ENCODE results near the gene ARRB1. TPM values are rescaled to one million over a fixed set of nuclear protein-coding genes. Genes with fewer than 3 reads are reported as not detected.

The ARRB1 gene
- total RNA-seq, 5 donors from 2014 or later (not counting 1 experiment from before 2014, with no cell fraction given), result 37.2 to 57.3 (median 47.3) TPM

DNA sequence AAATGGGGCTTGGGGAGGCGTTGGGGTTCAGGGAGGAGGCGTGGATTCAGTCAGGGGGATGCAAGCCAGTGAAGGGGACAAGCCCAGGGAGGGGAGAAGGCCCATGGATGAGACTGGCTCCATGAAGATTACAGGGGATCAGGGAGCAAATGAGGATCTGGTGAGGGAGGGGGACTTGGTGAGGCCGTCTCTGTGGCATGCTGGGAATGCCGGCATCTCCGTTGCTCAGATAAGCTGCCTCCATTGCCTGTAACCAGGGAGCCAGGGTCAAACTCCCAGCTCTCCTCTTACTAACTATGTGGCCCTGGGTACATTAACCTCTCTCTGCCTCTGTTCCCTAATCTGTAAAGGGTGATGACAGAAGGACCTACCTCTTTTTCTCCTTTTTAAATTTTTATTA is 72.2 kb downstream of the ARRB1 start:
- Histone ChIP-seq H3K27me3 (replicated peaks in 1 of 2; ENCODE audit: control insufficient read depth in 2 of 2, extremely low read depth in 1 of 2, insufficient read depth in 2 of 2, low read length in 1 of 2) (no peaks in the 10 kb centered on the region), H3K4me1 (ENCODE audit: control insufficient read depth in 1 of 2, extremely low read depth in 1 of 2, insufficient read depth in 2 of 2, low read length in 2 of 2) (peaks cover 33 to 59% of the 10 kb centered on the region in 2 experiments), H3K27ac (ENCODE audit: low read length) (no peak overlapping the region), H3K36me3 (ENCODE audit: control insufficient read depth in 2 of 2, extremely low read depth in 1 of 2, insufficient read depth in 1 of 2, low read length in 1 of 2) (peaks cover 16 to 41% of the 10 kb centered on the region in 2 donors), H3K4me3 (ENCODE audit: control insufficient read depth in 1 of 2, extremely low read depth in 1 of 2, low read length in 1 of 2) (no peak overlapping the region), H3K9me3 (no peaks in the 10 kb centered on the region)
- CTCF ChIA-PET, result interaction anchor here (0.7 to 3.0 kb wide), 12 partner anchors 8 to 247 kb away, joined by 3 to 38 read pairs (median 5); partner anchors contain the start of gene GDPD5 (in 1 of the 2)
- Mint-ChIP-seq H3K4me3 (no peak overlapping the region), H3K27me3 (no peaks in the 10 kb centered on the region), H3K9me3 (no peaks in the 10 kb centered on the region), H3K4me1 (peaks cover 44 to 55% (median 52%) of the 10 kb centered on the region in 3 donors), H3K27ac (peak overlapping the region; percentile 99 to 100), H3K36me3 (peaks cover 21% of the 10 kb centered on the region)
- DNase-seq, result no peak
- no peak for ATAC-seq (replicated peaks in 1 of 4)
- POLR2A ChIA-PET, result no interaction called here
- WGBS (ENCODE audit: insufficient coverage), result 85% methylated on average over 2 of the region's 5 CpGs

DNA sequence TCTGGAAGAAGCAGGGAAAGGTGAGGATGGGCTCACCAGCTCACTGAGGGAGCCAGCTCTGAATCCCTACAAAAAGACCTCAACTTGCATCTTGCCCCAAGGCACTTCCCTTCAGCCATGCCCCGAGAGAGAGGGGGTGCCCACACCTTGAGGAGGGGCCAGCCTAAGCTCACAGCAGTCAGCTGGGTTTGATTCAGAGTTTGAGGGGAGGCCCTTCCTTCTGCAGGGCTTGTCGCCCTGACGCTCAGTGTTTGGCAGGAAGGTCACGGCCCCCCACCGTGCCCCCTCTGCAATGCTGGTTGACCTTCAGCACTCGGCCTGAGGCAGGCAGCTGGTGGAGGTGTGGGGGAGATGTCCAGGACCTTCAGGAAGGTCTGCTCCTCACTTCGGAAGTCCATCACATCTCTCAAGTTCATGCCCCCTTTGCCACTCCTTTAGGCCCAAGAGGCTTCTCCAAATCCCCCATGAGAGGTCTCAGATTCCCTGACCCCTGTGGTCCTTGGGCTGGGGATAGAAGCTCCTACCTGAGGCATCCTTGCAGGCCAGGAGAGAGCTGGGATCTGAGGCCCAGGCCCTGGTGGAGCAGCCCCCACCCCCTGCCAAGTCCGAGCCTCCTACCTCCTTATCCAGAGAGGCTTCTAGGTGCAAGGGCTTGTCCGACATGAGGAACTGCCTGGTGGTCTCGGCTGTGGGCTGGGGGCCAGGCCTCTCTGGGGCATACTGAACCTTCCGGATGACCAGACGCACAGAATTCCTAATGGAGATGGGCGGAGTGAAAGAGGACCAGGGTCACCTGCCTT is 73.3 kb downstream of the ARRB1 start:
- peaks cover 23% of the 10 kb centered on the region for H3K36me3 Mint-ChIP-seq

DNA sequence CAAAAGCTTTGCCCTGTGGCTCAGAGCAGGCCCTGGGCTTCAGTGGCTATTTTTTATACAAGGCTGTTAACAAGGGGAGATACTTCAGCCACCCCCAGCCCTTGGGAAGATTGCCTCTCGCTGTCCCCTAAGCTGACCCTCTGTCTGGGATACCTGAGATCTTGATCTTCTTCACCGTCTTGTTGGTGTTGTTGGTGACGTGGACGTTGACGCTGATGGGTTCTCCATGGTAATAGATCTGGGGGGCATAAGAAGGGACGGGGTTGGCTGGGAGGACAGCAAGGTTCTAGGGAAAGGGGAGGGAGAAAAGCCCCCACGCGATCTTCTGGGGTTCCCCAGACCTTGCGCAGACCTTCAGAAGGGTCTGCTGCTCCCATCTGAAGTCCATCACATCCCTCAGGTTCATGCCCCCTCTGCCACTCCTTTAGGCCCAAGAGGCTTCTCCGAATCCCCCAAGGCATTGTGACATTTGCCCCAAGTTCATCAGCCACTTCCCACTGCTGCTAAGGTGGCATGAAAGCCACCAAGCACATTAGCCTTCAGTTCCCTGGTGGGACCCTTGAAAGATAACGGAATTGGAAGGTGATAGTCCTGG is 74.2 kb downstream of the ARRB1 start:
- Mint-ChIP-seq H3K4me3 (peak overlapping the region in 1 of 3 donors; percentile 76), H3K27me3 (no peaks in the 10 kb centered on the region), H3K36me3 (peaks cover 26% of the 10 kb centered on the region), H3K27ac (peak overlapping the region; percentile 99 to 100), H3K9me3 (no peaks in the 10 kb centered on the region), H3K4me1 (peaks cover 56 to 71% (median 69%) of the 10 kb centered on the region in 3 donors)
- peak overlapping the region; percentile 89 for H3K27ac ChIP-seq (ENCODE audit: low read length)
- H3K9me3 ChIP-seq, result no peaks in the 10 kb centered on the region
- DNase-seq (peak in 1 of 35 experiments; percentile 11), ATAC-seq (replicated peaks in 1 of 4) (no peak)
- H3K27me3 ChIP-seq (replicated peaks in 1 of 2; ENCODE audit: control insufficient read depth in 2 of 2, extremely low read depth in 1 of 2, insufficient read depth in 2 of 2, low read length in 1 of 2), result no peaks in the 10 kb centered on the region
- no peak overlapping the region for H3K4me3 ChIP-seq (ENCODE audit: control insufficient read depth in 1 of 2, extremely low read depth in 1 of 2, low read length in 1 of 2)
- POLR2A ChIA-PET, result no interaction called here
- 98% methylated on average over 7 of the region's 11 CpGs for WGBS (ENCODE audit: insufficient coverage)
- CTCF ChIA-PET, result interaction anchor here (0.6 to 4.1 kb wide), 6 partner anchors 8 to 340 kb away, joined by 3 to 32 read pairs (median 10); no protein-coding TSS in a partner anchor
- peaks cover 45 to 79% of the 10 kb centered on the region in 2 experiments for H3K4me1 ChIP-seq (ENCODE audit: control insufficient read depth in 1 of 2, extremely low read depth in 1 of 2, insufficient read depth in 2 of 2, low read length in 2 of 2)
- peaks cover 9 to 44% of the 10 kb centered on the region in 2 donors for H3K36me3 ChIP-seq (ENCODE audit: control insufficient read depth in 2 of 2, extremely low read depth in 1 of 2, insufficient read depth in 1 of 2, low read length in 1 of 2)

More for the DNA sequence above, 73.3 kb downstream of the ARRB1 start:
- no peaks in the 10 kb centered on the region for H3K27me3 Mint-ChIP-seq
- peak overlapping the region; percentile 89 for H3K27ac ChIP-seq (ENCODE audit: low read length)
- H3K36me3 ChIP-seq (ENCODE audit: control insufficient read depth in 2 of 2, extremely low read depth in 1 of 2, insufficient read depth in 1 of 2, low read length in 1 of 2), result peaks cover 11 to 47% of the 10 kb centered on the region in 2 donors
- H3K4me1 ChIP-seq (ENCODE audit: control insufficient read depth in 1 of 2, extremely low read depth in 1 of 2, insufficient read depth in 2 of 2, low read length in 2 of 2), result peaks cover 43 to 70% of the 10 kb centered on the region in 2 experiments
- H3K27ac Mint-ChIP-seq, result peak overlapping the region; percentile 99 to 100
- H3K9me3 ChIP-seq, result no peaks in the 10 kb centered on the region
- H3K4me1 Mint-ChIP-seq, result peaks cover 50 to 63% (median 61%) of the 10 kb centered on the region in 3 donors
- 100% methylated on average over 3 of the region's 13 CpGs for WGBS (ENCODE audit: insufficient coverage)
- ChIA-PET POLR2A (interaction anchor here in 1 of 2 donors (0.5 kb wide), 1 partner anchor 325 kb away, joined by 3 read pairs; no protein-coding TSS in a partner anchor), CTCF (interaction anchor here (0.5 to 4.1 kb wide), 3 partner anchors 107 to 118 kb away, joined by 4 to 32 read pairs (median 21); no protein-coding TSS in a partner anchor)
- H3K27me3 ChIP-seq (replicated peaks in 1 of 2; ENCODE audit: control insufficient read depth in 2 of 2, extremely low read depth in 1 of 2, insufficient read depth in 2 of 2, low read length in 1 of 2), result no peaks in the 10 kb centered on the region
- H3K9me3 Mint-ChIP-seq, result no peaks in the 10 kb centered on the region
- H3K4me3 Mint-ChIP-seq, result peak overlapping the region in 1 of 3 donors; percentile 76
- ATAC-seq (replicated peaks in 1 of 4) (no peak), DNase-seq (peak in 1 of 35 experiments; percentile 22)
- H3K4me3 ChIP-seq (ENCODE audit: control insufficient read depth in 1 of 2, extremely low read depth in 1 of 2, low read length in 1 of 2), result no peak overlapping the region

DNA sequence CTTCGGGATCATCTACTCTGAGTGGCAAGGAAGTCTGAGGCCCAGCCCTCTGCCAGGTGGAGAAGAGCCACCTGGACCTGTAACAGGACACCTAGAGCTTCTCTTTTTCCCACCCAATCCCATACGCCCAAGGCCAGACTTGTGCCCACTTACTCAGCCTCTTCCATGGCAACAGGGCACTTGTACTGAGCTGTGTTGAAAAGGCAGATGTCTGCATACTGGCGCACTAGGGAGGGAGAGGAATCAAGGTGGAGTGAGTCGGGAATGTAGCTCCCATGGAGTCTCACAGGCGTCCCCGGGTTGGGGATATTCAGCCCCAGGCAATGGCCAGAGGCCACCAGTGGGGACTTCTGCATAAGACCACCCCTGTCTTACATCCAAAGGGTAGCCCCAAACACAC is 74.8 kb downstream of the ARRB1 start:
- no peaks in the 10 kb centered on the region for H3K9me3 Mint-ChIP-seq
- H3K27me3 Mint-ChIP-seq, result no peaks in the 10 kb centered on the region
- DNase-seq (peak in 1 of 35 experiments; percentile 22), ATAC-seq (replicated peaks in 1 of 4) (no peak)
- peak overlapping the region; percentile 99 to 100 for H3K27ac Mint-ChIP-seq
- H3K4me3 Mint-ChIP-seq, result peak overlapping the region in 1 of 3 donors; percentile 76
- POLR2A ChIA-PET, result no interaction called here
- H3K4me1 Mint-ChIP-seq, result peaks cover 56 to 75% (median 71%) of the 10 kb centered on the region in 3 donors
- 100% methylated on average over 3 of the region's 6 CpGs for WGBS (ENCODE audit: insufficient coverage)
- Histone ChIP-seq H3K36me3 (ENCODE audit: control insufficient read depth in 2 of 2, extremely low read depth in 1 of 2, insufficient read depth in 1 of 2, low read length in 1 of 2) (peaks cover 5 to 48% of the 10 kb centered on the region in 2 donors), H3K9me3 (no peaks in the 10 kb centered on the region), H3K27me3 (replicated peaks in 1 of 2; ENCODE audit: control insufficient read depth in 2 of 2, extremely low read depth in 1 of 2, insufficient read depth in 2 of 2, low read length in 1 of 2) (no peaks in the 10 kb centered on the region), H3K4me3 (ENCODE audit: control insufficient read depth in 1 of 2, extremely low read depth in 1 of 2, low read length in 1 of 2) (peak overlapping the region in 1 of 2 donors; percentile 0), H3K4me1 (ENCODE audit: control insufficient read depth in 1 of 2, extremely low read depth in 1 of 2, insufficient read depth in 2 of 2, low read length in 2 of 2) (peaks cover 45 to 83% of the 10 kb centered on the region in 2 experiments), H3K27ac (ENCODE audit: low read length) (peak overlapping the region; percentile 89)
- H3K36me3 Mint-ChIP-seq, result peaks cover 26% of the 10 kb centered on the region
- CTCF ChIA-PET, result interaction anchor here (0.8 to 4.1 kb wide), 8 partner anchors 9 to 134 kb away, joined by 3 to 32 read pairs (median 11); no protein-coding TSS in a partner anchor

DNA sequence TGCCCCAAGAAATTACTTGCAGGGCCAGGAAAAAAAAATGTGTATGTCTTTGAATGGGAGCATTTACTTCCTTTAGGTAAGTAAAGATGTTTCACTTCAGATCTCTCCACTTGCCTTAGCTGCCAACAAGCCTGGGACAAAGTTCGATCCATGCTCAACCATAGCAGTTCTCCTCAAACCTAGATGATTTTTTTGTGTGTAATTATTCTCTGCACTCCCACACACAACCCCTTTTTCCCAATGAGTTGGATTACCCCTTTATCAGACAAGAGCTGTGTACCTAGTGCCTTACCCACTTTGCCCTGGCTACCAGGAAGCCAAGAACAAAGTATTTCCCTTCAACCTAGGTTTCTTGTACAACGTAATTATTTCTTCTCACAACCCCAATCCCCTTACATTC is 75.3 kb downstream of the ARRB1 start:
- no peaks in the 10 kb centered on the region for H3K27me3 Mint-ChIP-seq
- POLR2A ChIA-PET, result interaction anchor here in 1 of 2 donors (0.6 kb wide), 1 partner anchor 299 kb away, joined by 3 read pairs; no protein-coding TSS in a partner anchor
- no peaks in the 10 kb centered on the region for H3K9me3 Mint-ChIP-seq
- H3K27ac Mint-ChIP-seq, result peak overlapping the region; percentile 99 to 100
- peak overlapping the region; percentile 89 for H3K27ac ChIP-seq (ENCODE audit: low read length)
- CTCF ChIA-PET, result interaction anchor here (0.6 to 4.1 kb wide), 12 partner anchors 14 to 257 kb away, joined by 3 to 32 read pairs (median 6); no protein-coding TSS in a partner anchor
- H3K36me3 ChIP-seq (ENCODE audit: control insufficient read depth in 2 of 2, extremely low read depth in 1 of 2, insufficient read depth in 1 of 2, low read length in 1 of 2), result peaks cover 5 to 43% of the 10 kb centered on the region in 2 donors
- ATAC-seq (replicated peaks in 1 of 4), result no peak
- H3K4me1 Mint-ChIP-seq, result peaks cover 60 to 79% (median 75%) of the 10 kb centered on the region in 3 donors
- no peaks in the 10 kb centered on the region for H3K9me3 ChIP-seq
- H3K4me3 ChIP-seq (ENCODE audit: control insufficient read depth in 1 of 2, extremely low read depth in 1 of 2, low read length in 1 of 2), result no peak overlapping the region
- peaks cover 30% of the 10 kb centered on the region for H3K36me3 Mint-ChIP-seq
- WGBS (ENCODE audit: insufficient coverage), result no CpG with 5 or more reads among the region's 2 CpGs
- H3K27me3 ChIP-seq (replicated peaks in 1 of 2; ENCODE audit: control insufficient read depth in 2 of 2, extremely low read depth in 1 of 2, insufficient read depth in 2 of 2, low read length in 1 of 2), result no peaks in the 10 kb centered on the region
- H3K4me3 Mint-ChIP-seq, result peak overlapping the region; percentile 31 to 80 (median 76)
- DNase-seq, result peak in 1 of 35 experiments; percentile 10
- peaks cover 45 to 88% of the 10 kb centered on the region in 2 experiments for H3K4me1 ChIP-seq (ENCODE audit: control insufficient read depth in 1 of 2, extremely low read depth in 1 of 2, insufficient read depth in 2 of 2, low read length in 2 of 2)

DNA sequence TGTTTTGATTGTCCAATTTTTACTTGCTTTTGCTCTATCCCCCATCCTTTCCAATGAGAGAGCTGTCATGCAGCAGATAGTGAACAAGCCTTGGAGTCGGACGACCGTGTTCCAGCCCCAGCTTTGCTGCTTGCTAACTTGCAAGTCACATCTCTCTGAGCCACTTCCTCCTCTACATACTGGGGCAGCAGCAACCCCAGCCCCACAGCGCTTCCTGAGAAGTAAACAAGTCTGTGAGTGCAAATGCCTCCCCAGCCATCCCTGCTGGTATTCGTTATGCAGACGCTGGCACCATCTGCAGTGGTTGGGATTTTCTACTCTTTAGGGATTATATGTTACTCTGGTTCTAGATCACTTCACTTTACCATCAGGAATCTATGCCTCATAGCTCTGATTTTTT is 75.9 kb downstream of the ARRB1 start:
- peak overlapping the region; percentile 99 to 100 for H3K27ac Mint-ChIP-seq
- no peaks in the 10 kb centered on the region for H3K9me3 Mint-ChIP-seq
- DNase-seq (peak; percentile 59 to 87 (median 77)), ATAC-seq (replicated peaks in 1 of 4) (peak; percentile 96 to 99 (median 98))
- peaks cover 34% of the 10 kb centered on the region for H3K36me3 Mint-ChIP-seq
- peak overlapping the region; percentile 28 to 30 for H3K4me3 ChIP-seq (ENCODE audit: control insufficient read depth in 1 of 2, extremely low read depth in 1 of 2, low read length in 1 of 2)
- ChIA-PET POLR2A (interaction anchor here (0.6 kb wide), 2 partner anchors 274 to 299 kb away, joined by 3 to 4 read pairs; no protein-coding TSS in a partner anchor), CTCF (interaction anchor here (0.6 to 4.1 kb wide), 21 partner anchors 11 to 258 kb away, joined by 3 to 32 read pairs (median 4); no protein-coding TSS in a partner anchor)
- peak overlapping the region; percentile 89 for H3K27ac ChIP-seq (ENCODE audit: low read length)
- peak overlapping the region; percentile 76 to 80 (median 76) for H3K4me3 Mint-ChIP-seq
- no peaks in the 10 kb centered on the region for H3K27me3 ChIP-seq (replicated peaks in 1 of 2; ENCODE audit: control insufficient read depth in 2 of 2, extremely low read depth in 1 of 2, insufficient read depth in 2 of 2, low read length in 1 of 2)
- peaks cover 66 to 82% (median 74%) of the 10 kb centered on the region in 3 donors for H3K4me1 Mint-ChIP-seq
- H3K9me3 ChIP-seq, result no peaks in the 10 kb centered on the region
- peaks cover 5 to 38% of the 10 kb centered on the region in 2 donors for H3K36me3 ChIP-seq (ENCODE audit: control insufficient read depth in 2 of 2, extremely low read depth in 1 of 2, insufficient read depth in 1 of 2, low read length in 1 of 2)
- H3K4me1 ChIP-seq (ENCODE audit: control insufficient read depth in 1 of 2, extremely low read depth in 1 of 2, insufficient read depth in 2 of 2, low read length in 2 of 2), result peaks cover 45 to 89% of the 10 kb centered on the region in 2 experiments
- H3K27me3 Mint-ChIP-seq, result no peaks in the 10 kb centered on the region
- WGBS (ENCODE audit: insufficient coverage), result 0% methylated on average over 3 of the region's 6 CpGs
